GM23338 (cell line): ENCODE measurements around the gene CDKAL1. TPM values are rescaled to one million over a fixed set of nuclear protein-coding genes. Genes with fewer than 3 reads are reported as not detected.

Experiments used
- ATAC-seq: fragments of 200-7000 bp; cut with Tn5 transposase; 3 replicates; pipeline ENCODE4 v1.9.1; 2020
- DNase-seq: peaks from one replicate; pipeline ENCODE4 v3.0.0-alpha.2; 2015; ENCODE audit warnings: low spot score
- H2AFZ ChIP-seq: fragments of 200-600 bp; sonication (generic); 2 replicates; pipeline ENCODE4 v1.8.0; 2016; ENCODE audit warnings: antibody characterized with exemption, mild to moderate bottlenecking, moderate library complexity
- H3F3A ChIP-seq: fragments of 200-600 bp; sonication (generic); replicated peaks from 2 replicates; pipeline ENCODE4 v1.8.0; 2017; ENCODE audit warnings: antibody characterized with exemption, mixed run types, low read depth
- H3K27ac ChIP-seq: fragments of 200-600 bp; sonication (generic); 2 replicates; pipeline ENCODE4 v1.6.1; 2016; ENCODE audit warnings: low read depth
- H3K27me3 ChIP-seq: fragments of 200-600 bp; sonication (generic); 2 replicates; pipeline ENCODE4 v1.8.0; 2016; ENCODE audit warnings: mild to moderate bottlenecking, mixed run types, moderate library complexity; ENCODE audit not compliant: insufficient read depth
- H3K36me3 ChIP-seq: fragments of 200-600 bp; sonication (generic); 2 replicates; pipeline ENCODE4 v1.8.0; 2016; ENCODE audit warnings: mild to moderate bottlenecking; ENCODE audit not compliant: insufficient read depth
- H3K4me1 ChIP-seq: fragments of 200-600 bp; sonication (generic); 2 replicates; pipeline ENCODE4 v1.8.0; 2016; ENCODE audit warnings: mild to moderate bottlenecking, moderate library complexity; ENCODE audit not compliant: insufficient read depth
- H3K4me2 ChIP-seq: fragments of 200-600 bp; sonication (generic); 2 replicates; pipeline ENCODE4 v1.7.1; 2017; ENCODE audit warnings: mixed run types
- H3K4me3 ChIP-seq: fragments of 200-600 bp; sonication (generic); 2 replicates; pipeline ENCODE4 v1.6.1; 2016; ENCODE audit warnings: mixed run types
- H3K79me2 ChIP-seq: fragments of 200-600 bp; sonication (generic); replicated peaks from 2 replicates; pipeline ENCODE4 v1.8.0; 2017; ENCODE audit warnings: mild to moderate bottlenecking; ENCODE audit not compliant: insufficient read depth
- H3K9me2 ChIP-seq: fragments of 200-600 bp; sonication (generic); 2 replicates; pipeline ENCODE4 v1.8.0; 2017; ENCODE audit not compliant: insufficient read depth
- H4K20me1 ChIP-seq: fragments of 200-600 bp; sonication (generic); replicated peaks from 2 replicates; pipeline ENCODE4 v1.8.0; 2017; ENCODE audit warnings: mild to moderate bottlenecking; ENCODE audit not compliant: insufficient read depth
- H3K27ac Mint-ChIP-seq: 2 replicates; pipeline ENCODE4 v1.8.0; 2020; ENCODE audit warnings: inconsistent platforms, mild to moderate bottlenecking, moderate library complexity, mixed read lengths
- H3K27me3 Mint-ChIP-seq: 3 replicates; pipeline ENCODE4 v1.8.0; 2022; ENCODE audit warnings: low read depth, mild to moderate bottlenecking, moderate library complexity, mixed read lengths, inconsistent platforms; ENCODE audit not compliant: insufficient read depth, poor library complexity
- H3K36me3 Mint-ChIP-seq: 3 replicates; pipeline ENCODE4 v1.8.0; 2021; ENCODE audit warnings: low read depth, mild to moderate bottlenecking, inconsistent platforms, moderate library complexity, mixed read lengths
- H3K4me1 Mint-ChIP-seq: 3 replicates; pipeline ENCODE4 v1.8.0; 2020; ENCODE audit warnings: mild to moderate bottlenecking, inconsistent platforms, mixed read lengths
- H3K4me3 Mint-ChIP-seq: 3 replicates; pipeline ENCODE4 v1.8.0; 2021; ENCODE audit warnings: moderate library complexity, mild to moderate bottlenecking, inconsistent platforms, mixed read lengths
- H3K9me3 Mint-ChIP-seq: 3 replicates; pipeline ENCODE4 v1.8.0; 2020; ENCODE audit warnings: moderate library complexity, mild to moderate bottlenecking, inconsistent platforms, mixed read lengths
- CREB1 ChIP-seq: fragments of 250-450 bp; sonication (Bioruptor Pico); IDR thresholded peaks from 2 replicates; pipeline ENCODE4 v1.5.0; 2020; ENCODE audit warnings: low read depth, mild to moderate bottlenecking, moderate library complexity
- EZH2 ChIP-seq: fragments of 200-600 bp; sonication (generic); IDR thresholded peaks from one replicate; pipeline ENCODE4 v1.8.0; 2017; ENCODE audit warnings: antibody characterized with exemption, mild to moderate bottlenecking, low read depth; ENCODE audit not compliant: unreplicated experiment
- EZH2phosphoT487 ChIP-seq: fragments of 200-600 bp; sonication (generic); IDR thresholded peaks from one replicate; pipeline ENCODE4 v1.8.1; 2018; ENCODE audit warnings: antibody characterized with exemption; ENCODE audit not compliant: unreplicated experiment
- JUNB ChIP-seq: IDR thresholded peaks from one replicate; pipeline ENCODE4 v1.6.1; 2016; ENCODE audit warnings: antibody characterized with exemption; ENCODE audit not compliant: unreplicated experiment
- NANOG ChIP-seq: IDR thresholded peaks from 2 replicates; pipeline ENCODE4 v1.6.1; 2016; ENCODE audit warnings: antibody characterized with exemption, borderline replicate concordance
- POLR2AphosphoS5 ChIP-seq: IDR thresholded peaks from 2 replicates; pipeline ENCODE4 v1.6.1; 2016; ENCODE audit warnings: antibody characterized with exemption, low read depth
- REST ChIP-seq: IDR thresholded peaks from one replicate; pipeline ENCODE4 v1.6.1; 2018; ENCODE audit warnings: antibody characterized with exemption; ENCODE audit not compliant: unreplicated experiment
- STAT1 ChIP-seq: IDR thresholded peaks from one replicate; pipeline ENCODE4 v1.6.1; 2016; ENCODE audit warnings: antibody characterized with exemption; ENCODE audit not compliant: unreplicated experiment
- ZNF114 ChIP-seq: fragments of 250-450 bp; sonication (Bioruptor Pico); IDR thresholded peaks from 2 replicates; pipeline ENCODE4 v1.5.0; 2020; ENCODE audit warnings: mild to moderate bottlenecking, moderate library complexity
- ZNF331 ChIP-seq: fragments of 250-450 bp; sonication (Bioruptor Pico); IDR thresholded peaks from 2 replicates; pipeline ENCODE4 v1.5.0; 2020; ENCODE audit warnings: low read depth, mild to moderate bottlenecking, moderate library complexity
- ZNF462 ChIP-seq: fragments of 250-450 bp; sonication (Bioruptor Pico); IDR thresholded peaks from 2 replicates; pipeline ENCODE4 v1.5.0; 2020; ENCODE audit warnings: mild to moderate bottlenecking, moderate library complexity
- polyA plus RNA-seq: library from polyadenylated mRNA; unstranded; fragments of >200 nt; fragmentation: Nextera tagmentation; extraction: Ambion mirVana; gene quantifications from 2 replicates; pipeline ENCODE4 v1.2.1, GENCODE V29; 2016
- total RNA-seq: library from RNA; depleted of rRNA; stranded (reverse); fragments of >200 nt; shearing (Covaris generic); gene quantifications from 2 replicates; pipeline ENCODE4 v1.2.3, GENCODE V29; 2014
- TF ChIP-seq, protein P1 (sequence below): IDR thresholded peaks from 2 replicates; pipeline ENCODE4 v1.6.1; 2016; ENCODE audit warnings: antibody characterized with exemption
- TF ChIP-seq, protein P2 (sequence below), 2 experiments: fragments of 200-600 bp in 1 of 2; sonication (generic) in 1 of 2; conservative IDR thresholded peaks; 2 replicates each; pipeline versions ENCODE4 v1.5.1 to v1.6.1; 2016 to 2017; ENCODE audit warnings: antibody characterized with exemption in 2 of 2, low read depth in 2 of 2, mild to moderate bottlenecking in 2 of 2, moderate library complexity in 1 of 2

The CDKAL1 gene
- total and polyA plus RNA-seq, 2 experiments from 2014 or later: 17.8 to 35.0 TPM

DNA sequence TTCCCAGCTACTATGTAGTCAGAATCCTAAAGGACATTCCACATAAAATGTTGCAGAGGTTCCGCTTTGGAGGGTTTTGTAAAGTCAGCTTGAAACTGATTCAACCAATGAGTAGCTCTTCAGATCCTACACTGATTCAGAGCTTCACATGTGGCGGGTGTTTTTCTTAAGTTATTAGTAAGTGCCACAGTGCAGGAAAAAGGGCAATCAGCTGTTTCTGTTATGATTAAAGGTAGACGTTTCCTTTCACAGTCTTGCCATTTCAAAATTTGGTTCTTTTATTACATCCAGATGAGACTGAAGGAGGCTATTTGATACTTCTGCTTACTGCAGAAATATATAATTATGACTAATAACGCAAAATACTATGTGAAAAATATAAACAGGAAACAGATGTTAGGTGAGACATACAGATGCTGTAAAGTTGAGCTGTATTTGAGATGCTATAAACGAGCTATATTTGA, 443.9 kb downstream of the CDKAL1 start:
- Histone ChIP-seq H2AFZ (no peak overlapping the region), H3F3A (no peaks in the 10 kb centered on the region), H3K4me2 (no peak overlapping the region), H3K36me3 (no peaks in the 10 kb centered on the region), H3K4me3 (no peak overlapping the region), H3K9me2 (no peaks in the 10 kb centered on the region), H4K20me1 (no peaks in the 10 kb centered on the region), H3K27me3 (no peaks in the 10 kb centered on the region), H3K4me1 (no peaks in the 10 kb centered on the region), H3K27ac (no peak overlapping the region), H3K79me2 (no peaks in the 10 kb centered on the region)
- no peak for TF ChIP-seq EZH2
- no peak for TF ChIP-seq ZNF331
- TF ChIP-seq ZNF114 (CRISPR knock-in tag): no peak
- TF ChIP-seq, protein P1, sequence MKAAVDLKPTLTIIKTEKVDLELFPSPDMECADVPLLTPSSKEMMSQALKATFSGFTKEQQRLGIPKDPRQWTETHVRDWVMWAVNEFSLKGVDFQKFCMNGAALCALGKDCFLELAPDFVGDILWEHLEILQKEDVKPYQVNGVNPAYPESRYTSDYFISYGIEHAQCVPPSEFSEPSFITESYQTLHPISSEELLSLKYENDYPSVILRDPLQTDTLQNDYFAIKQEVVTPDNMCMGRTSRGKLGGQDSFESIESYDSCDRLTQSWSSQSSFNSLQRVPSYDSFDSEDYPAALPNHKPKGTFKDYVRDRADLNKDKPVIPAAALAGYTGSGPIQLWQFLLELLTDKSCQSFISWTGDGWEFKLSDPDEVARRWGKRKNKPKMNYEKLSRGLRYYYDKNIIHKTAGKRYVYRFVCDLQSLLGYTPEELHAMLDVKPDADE: no peak
- TF ChIP-seq STAT1: no peak
- TF ChIP-seq, protein P2, sequence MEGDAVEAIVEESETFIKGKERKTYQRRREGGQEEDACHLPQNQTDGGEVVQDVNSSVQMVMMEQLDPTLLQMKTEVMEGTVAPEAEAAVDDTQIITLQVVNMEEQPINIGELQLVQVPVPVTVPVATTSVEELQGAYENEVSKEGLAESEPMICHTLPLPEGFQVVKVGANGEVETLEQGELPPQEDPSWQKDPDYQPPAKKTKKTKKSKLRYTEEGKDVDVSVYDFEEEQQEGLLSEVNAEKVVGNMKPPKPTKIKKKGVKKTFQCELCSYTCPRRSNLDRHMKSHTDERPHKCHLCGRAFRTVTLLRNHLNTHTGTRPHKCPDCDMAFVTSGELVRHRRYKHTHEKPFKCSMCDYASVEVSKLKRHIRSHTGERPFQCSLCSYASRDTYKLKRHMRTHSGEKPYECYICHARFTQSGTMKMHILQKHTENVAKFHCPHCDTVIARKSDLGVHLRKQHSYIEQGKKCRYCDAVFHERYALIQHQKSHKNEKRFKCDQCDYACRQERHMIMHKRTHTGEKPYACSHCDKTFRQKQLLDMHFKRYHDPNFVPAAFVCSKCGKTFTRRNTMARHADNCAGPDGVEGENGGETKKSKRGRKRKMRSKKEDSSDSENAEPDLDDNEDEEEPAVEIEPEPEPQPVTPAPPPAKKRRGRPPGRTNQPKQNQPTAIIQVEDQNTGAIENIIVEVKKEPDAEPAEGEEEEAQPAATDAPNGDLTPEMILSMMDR (conservative IDR thresholded peaks at IDR 0.05; ENCODE audit: low read depth in 2 of 2): no peak
- no peak for TF ChIP-seq ZNF462
- no peak for TF ChIP-seq JUNB
- no peak for TF ChIP-seq EZH2phosphoT487
- no peak for TF ChIP-seq CREB1 (CRISPR knock-in tag)
- TF ChIP-seq REST: no peak
- TF ChIP-seq POLR2AphosphoS5: no peak
- TF ChIP-seq NANOG: no peak
- ATAC-seq: no peak
- Mint-ChIP-seq H3K9me3 (no peaks in the 10 kb centered on the region), H3K4me3 (no peak overlapping the region), H3K36me3 (no peaks in the 10 kb centered on the region), H3K4me1 (no peaks in the 10 kb centered on the region), H3K27me3 (no peaks in the 10 kb centered on the region), H3K27ac (no peak overlapping the region)
- DNase-seq: no peak
